GM19467 (cell line): ENCODE measurements around the gene PTPRC.

Experiments
- ATAC-seq: cut with Tn5 transposase; IDR thresholded peaks from one replicate; pipeline ENCODE4 v1.9.1; 2021; ENCODE audit warnings: mild to moderate bottlenecking, moderate library complexity; ENCODE audit not compliant: unreplicated experiment

PTPRC gene

DNA sequence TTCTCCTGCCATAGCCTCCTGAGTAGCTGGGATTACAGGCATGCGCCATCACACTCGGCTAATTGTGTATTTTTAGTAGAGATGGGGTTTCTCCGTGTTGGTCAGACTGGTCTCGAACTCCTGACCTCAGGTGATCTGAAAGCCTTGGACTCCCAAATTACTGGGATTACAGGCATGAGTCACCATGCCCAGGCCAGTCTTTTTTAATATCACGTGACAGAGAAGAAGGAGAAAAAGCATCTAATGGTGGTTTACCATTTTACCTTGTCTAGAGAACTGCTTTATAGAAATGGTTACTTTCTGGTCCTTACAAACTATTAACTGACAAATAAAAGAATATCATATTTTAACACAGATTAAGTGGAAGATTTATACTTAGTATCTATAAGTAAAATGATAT is 168.0 kb downstream of the PTPRC start:
- ATAC-seq: no peak
